Ammon's horn (tissue), 1 donor: Measurements from ENCODE around the gene DNAJB8.

Experiments used
- DNase-seq: peaks from one replicate; pipeline ENCODE4 v3.0.0-alpha.2; 2016; ENCODE audit warnings: low spot score

DNAJB8 gene

DNA sequence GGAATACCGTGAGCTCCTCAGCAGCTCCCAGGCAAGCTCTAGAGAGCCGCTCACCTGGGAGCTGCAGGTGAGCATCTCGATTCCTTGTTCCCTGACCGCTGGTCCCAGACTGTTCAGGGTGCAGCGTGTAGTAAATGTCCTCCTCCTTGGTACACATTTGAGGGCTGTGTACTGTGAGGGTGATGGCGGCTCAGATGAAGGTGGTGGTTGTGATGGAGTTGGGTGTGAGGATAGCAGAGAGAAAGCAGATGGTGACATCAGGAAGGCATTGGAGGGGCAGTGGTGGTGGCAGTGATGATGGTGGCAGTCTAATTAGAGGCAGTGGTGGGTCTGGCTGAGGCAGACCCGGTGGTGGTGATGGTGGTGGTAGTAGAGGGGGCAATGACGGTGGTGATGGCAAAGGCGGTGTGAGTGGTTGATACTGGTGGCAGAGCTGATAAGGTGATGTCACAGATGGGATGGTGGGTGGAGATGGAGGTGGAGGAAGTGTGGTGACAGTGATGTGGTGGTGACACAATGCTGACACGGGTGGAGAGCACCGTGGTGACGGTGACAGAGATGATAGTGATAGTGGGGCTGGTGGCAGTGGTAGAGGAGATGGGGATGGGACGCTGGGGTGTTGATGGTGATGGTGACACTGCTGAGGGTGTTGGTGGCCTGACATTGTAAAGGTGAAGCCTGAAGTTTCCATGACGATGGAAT lies at the start of gene DNAJB8:
Gene DNAJB8, minus strand, starts transcription at position 51 of the 702 bp plus-strand sequence. CDS start 3,645 bp downstream, outside the sequence.
- no peak for DNase-seq

DNA sequence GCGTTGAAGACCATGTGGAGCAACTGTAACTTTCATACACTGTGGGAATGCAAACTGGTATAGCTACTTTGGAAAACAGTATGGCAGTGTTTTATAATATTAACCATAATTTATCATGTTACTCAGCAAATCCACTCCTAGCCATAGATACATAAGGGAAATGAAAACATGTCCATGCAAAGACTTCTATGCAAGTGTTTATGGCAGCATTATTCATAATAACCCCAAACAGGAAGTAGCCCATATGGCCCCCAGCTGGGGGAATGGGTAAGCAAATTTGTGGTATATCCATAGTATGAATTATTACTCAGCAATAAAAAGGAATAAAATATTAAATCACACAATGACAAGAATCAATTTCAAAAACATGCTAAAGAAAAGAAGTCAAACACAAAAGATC lies 49.3 kb upstream of the DNAJB8 start:
- DNase-seq: no peak

DNA sequence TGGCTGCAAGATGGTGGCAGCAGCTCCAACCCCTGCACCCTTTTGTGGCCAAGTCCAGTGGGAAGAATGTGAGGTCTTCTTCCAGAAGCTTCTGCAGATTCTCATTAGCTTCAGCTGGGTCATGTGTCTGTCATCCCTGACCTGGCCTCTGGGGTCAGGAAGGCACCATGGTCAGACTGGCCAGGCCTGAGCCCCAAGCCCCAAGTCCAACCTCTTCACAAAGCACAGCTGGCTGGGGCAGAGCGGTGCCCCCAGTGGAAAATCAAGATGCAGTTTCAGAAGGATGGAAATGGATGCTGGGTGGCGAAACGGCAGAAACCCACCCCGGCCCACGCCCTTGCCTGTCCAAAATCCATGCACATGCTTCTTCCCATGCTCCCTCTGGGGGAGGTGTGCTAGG lies 42.2 kb upstream of the DNAJB8 start:
- DNase-seq: peak; percentile 0

DNA sequence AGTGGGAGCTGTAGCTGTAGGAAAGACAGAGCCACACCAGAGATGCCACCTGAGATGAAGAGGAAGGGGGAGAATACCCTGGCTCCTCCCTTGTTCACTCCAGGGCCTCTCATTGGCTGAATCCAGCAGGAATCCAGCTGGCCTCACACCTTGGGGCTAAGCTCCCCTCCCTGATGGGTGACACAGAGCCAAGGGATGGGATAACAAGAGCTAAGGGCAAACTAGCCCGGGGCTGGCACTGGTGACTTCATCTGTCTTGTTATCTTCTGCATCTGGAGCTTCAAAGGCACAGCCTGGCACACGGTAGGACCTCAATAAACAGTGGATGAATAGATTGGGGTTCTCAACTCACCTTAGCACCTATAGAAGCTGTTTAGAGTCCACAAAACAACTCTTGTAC lies 40.1 kb upstream of the DNAJB8 start:
- no peak for DNase-seq

DNA sequence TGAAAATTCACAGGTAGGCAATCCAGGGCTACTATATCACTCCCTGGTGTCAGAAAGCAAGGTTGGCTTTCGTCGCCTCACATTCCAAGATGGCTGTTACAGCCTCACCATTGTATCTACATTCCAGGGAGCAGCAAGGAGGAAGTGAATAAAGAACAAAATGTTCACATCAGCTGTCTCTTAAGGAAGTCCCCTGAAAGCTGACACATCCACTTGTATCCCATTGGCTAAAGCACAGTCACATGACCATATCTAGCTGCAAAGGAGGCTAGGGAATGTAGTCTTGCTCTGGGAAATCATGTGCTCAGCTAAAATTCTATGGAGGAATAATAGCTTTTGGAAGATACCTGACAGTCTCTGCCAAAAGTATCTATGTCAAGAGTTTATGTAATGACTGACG lies 39.1 kb upstream of the DNAJB8 start:
- no peak for DNase-seq

DNA sequence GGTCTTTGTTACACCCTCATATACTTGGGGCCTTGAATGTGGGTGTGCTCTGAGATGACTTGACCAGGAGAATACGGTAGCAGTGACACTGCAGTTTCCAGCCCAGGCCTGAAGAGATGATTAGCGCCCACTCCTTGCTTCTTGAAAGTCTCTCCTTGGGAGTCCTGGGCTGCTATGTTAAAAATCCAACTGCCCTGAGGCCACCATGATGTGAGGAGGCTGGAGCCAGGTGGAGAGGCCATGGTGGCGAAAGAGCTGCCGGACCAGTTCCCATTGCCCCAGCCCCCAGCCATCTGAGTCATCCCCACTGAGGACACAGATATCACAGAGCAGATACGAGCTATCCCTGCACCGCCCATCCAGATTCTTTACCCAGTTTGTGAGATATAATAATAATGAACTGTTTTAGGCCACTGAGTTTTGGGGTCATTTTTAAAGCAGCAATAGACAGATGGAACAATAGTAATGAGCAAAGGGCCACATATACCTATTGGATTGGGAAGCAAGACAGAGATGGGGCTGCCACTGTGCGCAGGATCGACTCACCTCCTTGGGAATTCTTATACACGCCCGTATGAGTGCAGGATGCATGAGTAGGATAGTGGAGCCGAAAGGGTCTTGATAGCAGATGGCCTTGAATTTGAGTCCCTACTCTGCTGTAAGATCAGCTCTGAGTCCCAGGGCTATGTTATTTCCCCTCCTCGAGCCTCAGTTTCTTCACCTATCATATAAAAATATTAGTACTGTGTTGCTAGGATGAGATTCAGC lies 38.5 kb upstream of the DNAJB8 start:
- no peak for DNase-seq

DNA sequence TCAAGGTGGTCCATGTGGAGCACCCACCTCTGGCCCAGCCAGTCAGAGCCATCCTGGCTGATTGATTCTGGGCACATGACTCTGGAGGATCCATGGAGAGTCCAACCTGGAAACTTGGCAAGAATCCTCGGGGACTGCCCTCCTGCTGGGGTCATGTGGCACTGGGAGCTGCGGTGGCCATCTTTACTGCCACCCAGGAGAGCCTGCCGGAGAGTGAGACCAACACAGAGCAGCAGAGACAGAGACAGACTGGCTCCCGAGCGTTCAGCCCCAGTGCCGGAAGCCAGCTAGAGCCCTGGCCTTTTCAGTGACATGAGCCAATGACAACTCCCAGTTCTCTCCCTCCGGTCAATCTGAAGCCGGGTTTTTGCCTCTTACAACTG lies 37.8 kb upstream of the DNAJB8 start:
- no peak for DNase-seq

DNA sequence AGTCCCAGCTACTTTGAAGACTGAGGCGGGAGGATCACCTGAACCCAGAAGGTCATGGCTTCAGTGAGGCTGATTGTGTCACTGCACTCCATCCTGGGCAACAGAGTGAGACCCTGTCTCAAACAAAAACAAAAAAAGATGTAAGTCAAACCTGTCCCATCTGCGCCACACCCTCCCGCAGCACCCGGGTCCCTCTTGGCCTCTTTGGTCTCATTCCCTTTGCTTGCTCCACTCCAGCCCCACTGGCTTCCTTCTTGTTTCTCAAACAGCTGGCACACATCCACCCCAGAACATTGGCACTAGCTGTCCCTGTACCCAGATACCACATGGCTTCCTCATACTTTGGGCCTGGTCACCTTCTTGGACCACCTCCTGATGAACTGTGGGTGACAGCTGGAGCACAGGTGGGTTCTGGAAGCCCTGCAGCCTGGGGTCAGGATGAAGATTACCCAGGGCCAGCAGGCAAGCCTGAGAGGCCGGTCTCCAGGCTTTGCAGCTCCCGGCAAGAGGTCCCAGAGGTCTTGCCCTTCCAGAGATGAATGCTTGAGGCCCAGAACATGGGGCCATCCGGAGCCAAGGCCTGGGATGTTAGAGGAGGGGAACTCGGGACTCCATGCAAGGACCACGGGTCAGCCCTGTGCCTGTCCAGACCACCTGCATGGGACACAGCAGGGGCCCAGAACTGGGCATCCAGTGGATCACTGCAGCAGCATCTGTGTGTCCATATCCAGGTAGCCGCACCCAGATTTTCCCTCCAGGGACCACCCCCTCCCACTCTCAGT lies 37.3 kb upstream of the DNAJB8 start:
- no peak for DNase-seq

DNA sequence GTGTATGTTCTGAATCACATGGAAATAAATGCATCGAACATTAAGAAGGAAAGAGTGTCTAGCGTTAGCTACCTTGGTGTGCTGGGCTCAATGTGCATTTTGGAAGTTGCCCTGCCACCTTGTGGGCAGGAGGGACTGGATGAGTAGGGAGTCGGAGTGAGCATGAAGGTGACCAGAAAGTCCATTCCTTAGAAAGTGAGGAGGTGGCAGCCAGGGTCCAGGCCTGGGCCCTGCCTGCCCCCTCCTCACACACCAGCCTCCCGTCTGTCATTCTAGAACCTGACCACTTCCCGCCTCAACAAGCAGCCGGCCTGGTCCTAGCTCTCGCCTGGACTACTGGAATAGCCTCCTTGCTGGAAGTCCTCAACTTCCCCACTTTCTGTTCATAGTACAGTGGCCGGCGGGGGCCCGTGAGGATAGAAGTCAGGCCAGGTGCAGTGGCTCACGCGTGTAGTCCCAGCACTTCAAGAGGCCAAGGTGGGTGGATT lies 36.5 kb upstream of the DNAJB8 start:
- no peak for DNase-seq

DNA sequence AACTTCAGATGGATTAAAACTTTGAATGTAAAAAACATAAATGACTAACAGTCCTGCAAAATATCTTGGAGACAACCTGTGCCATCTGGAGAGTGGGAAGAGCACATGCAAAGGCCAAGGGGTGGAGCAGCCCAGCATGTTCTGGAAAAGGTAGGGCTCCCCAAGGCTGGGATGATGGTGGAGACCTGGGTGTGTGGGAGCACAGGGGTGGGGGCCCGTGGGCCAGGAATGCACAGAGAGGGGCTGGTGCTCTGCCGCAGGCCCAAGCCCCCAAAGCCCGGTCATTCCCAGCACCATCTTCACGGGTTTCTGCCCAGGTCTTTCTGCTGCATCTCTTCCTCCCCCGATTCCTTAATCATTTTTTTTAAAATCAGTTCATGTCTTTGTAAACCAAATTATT lies 36.0 kb upstream of the DNAJB8 start:
- no peak for DNase-seq

DNA sequence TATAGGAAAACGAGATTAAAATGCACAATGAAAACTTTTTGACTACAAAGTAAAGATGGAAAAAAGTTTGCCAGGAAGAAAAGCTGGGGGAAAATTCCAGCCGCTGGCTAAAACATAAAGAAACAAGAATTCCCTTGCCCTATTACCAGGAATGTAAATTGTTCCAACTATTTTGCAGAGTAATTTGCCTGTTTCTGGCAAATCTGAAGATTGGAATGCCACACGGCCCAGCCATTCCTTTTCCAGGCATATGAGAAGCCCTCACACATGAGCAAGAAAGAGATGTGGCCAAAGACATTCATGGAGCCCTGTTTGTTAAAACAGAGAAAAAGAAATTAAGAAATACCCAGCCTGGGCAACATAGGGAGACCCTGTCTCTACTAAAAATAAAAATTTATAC lies 34.7 kb upstream of the DNAJB8 start:
- no peak for DNase-seq

DNA sequence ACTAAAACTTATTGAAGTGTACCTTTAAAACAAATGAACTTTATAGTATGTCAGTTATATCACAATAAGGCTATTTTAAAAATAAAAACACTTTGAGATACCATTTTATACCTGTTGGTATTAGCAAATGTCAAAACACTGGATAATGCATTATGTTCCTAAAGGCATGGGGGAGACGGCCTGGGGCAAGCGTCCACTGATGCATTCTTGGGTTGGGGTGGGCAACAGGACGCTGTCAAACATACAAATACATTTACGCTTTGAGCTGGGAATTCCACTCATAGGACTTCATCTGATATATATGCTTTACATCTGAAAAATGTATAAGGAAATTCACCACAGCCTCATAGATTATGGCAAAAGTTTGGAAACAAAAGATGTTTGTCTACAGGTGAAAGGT lies 33.9 kb upstream of the DNAJB8 start:
- no peak for DNase-seq

DNA sequence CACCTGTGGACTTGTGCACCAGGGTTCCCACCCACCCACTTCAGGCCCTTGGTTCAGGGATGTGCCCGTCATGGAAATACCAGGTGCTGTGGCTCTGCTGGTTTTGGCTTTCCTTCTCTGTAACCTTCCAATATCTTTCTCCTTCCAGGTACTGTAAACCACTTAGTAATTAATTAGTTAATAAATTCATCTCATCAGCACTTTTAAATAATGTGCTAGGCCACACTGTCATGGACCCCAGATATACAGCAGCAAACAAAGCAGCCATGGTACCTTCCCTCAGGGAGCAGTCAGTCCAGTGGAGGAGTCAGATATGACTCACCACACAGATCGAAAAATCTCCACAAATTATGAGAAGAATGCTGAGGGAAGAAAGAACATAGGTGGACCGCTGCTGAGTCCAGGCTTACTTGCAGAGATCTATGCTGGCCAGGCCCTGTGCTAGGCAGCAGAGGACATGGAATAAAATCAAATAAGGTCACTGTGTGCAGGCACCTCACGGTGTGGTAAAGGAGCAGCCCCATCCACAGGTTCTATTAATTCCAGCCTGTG lies 33.1 kb upstream of the DNAJB8 start:
- no peak for DNase-seq

DNA sequence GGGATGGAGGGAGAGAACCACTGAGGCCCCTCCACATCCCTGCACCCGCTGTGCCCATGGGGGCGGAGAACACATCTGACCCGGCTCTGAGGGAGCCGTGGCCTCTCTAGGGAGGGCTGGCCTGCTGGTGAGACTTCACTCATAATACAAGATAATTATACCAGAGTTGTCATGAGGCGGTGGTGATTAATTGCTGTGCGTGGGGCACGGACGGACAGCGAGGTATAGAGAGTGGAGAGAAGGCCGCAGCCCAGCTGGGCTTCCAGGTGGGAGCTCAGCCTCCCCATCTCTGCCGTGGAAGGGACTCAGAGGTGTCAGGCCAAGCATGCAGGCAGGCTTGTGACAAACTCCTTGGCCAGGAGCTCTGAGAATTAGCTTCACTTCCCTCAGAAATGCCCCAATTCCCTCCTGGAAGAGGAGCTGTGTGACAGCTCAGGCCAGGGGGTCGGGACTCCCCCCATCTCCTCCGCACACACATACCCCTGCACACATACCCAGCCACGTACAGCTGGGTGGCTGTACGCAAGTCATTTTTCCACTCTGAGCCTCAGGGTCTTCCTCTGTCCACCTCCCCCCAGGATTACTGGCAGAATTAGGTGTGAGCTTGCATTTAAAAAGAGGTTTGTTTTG lies 32.3 kb upstream of the DNAJB8 start:
- no peak for DNase-seq

DNA sequence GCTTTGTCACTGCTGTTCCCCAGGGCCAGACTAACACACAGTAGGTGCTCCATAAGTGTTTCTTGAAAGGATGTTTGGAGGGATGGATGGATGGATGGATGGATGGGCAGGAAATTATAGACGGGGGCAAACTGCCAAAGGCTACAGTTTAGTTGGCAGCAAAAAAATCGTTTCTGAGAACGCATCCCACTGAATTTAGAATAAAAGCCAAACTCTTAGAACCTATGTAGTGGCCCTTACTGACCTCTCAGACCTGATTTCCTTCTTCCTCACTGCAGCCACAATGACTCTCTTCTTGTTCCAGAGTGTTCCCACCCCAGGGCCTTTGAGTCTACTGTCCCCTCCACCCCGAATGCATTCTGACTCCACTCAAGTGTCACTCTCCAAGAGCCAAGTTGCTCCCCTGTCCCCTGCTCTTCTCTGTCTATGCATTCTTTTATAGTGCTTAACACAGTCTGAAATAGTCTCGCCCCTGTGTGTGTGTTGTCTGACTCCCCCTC lies 31.5 kb upstream of the DNAJB8 start:
- DNase-seq: no peak

DNA sequence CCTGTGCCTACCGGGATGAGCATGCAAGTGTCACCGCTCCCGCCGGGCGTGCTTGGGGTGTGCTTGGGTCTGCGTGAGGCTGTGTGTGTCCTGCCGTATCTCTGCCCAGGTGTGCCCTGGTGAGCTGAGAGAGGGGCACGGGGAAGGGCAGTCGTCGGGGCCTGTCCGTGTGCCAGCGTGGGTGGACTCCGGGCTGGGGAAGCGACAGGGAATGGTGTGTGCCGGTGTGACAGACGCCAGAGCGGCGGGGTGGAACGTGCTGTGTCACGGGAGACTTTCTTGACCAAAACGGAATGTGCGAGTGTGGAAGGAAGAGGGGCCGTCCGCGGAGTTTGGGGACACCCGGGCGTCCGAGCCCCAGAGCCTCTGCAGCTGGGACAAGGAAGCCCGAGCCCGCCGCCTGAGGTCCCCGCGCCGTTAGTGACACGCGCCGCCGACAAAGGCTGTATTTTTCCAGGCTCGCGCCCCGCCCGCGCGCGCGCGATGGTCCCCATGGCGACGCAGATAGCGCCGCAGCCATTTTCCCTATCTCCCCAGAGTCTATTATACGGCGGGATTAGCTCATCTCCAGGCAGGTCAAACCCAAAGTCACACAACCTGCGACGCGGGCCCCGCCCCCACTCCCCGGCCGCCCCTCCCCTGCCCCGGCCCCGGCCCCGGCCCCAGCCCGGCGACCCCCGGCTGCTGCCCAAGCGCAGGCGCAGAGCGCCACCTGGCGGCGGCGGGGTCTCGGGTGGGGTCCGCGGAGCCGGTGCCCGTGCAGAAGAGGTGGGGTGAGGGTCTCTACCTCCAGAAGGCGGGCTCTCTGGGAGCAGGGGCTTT lies 30.8 kb upstream of the DNAJB8 start:
- peak; percentile 79 for DNase-seq

DNA sequence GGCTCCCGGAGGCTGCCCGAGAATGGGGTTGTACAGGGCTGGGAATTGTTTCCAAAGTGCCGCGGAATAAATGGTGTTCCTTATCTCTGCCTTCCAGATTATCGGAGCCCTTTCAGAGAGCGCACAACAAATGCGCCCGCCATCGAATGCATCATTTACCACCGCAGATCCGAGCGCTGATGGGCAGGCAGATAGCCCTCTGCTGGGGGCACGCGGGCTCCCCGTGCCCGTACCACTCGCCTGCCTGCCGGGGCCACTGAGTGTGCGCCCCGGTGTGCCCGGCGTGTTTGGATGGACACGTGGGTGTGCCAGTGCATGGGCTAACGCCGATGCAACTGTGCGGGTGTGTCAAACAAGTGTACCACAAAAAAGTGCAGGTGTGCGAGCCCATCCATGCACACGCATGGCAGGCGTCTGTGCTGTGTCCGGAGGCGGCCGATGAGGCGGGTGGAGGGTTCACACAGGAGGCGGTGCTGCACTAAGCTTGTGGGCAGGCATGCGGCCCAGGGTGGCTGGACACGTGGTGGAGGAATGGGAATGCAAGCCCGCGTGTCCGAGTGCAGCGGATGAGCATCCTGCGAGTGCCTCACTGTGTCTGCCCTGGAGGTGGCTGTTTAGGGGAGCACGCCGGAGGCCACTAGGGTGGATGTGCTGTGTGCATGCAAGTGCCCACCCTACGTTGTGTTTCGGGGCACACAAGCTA lies 30.1 kb upstream of the DNAJB8 start:
- DNase-seq: peak; percentile 29

DNA sequence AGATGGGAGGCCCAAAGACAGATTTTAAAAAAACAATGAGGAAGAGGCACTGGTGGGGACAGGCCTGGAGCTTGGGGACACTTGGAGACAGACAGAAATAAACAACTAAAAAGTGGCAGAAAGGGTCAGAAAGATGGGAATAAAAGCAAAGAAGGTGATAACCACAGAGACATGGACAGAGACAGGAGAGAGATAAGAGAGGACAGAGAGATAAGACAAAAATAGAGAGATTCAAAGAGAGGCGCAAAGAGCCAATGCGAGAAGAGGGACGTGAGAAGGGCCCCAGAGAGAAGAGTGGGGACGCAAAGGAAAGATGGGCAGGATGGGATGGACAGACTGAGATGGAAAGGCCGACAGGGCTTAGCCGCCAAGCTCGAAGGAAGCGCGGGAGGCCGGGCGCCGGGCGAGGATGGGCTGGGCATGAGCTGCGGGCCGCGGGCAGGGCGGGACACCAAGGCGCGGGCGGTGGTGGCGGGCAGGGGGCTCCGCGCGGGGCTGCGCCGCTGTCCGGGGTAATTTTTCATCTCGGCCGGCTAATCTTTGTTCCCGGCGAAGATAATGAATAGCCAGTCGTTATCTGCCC lies 29.4 kb upstream of the DNAJB8 start:
- no peak for DNase-seq

DNA sequence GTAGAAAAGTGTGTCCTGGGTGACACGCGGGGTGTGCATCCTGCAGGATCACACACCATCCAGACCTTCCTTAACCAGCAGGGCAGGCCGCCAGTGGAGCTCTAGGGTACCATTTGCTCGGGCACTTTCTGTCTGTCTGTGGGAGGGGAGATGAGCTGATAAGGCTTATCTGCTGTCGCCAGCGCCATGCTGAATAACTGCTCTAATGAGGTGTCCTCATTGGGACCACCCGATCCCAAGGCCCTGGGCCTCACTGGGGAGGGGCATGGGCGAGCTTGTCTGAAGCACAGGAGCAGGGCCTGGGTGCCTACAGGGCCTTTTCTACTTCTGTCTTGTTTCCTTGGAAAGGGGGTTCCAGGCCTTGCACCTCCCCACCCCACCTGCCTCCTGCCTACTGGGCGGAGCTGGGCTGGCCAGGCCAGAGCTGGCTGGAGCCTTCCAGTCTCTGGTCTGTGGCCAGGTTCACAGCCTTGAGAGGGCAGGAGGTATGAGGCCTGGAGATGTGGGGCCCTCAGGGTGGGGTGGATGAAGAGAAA lies 28.8 kb upstream of the DNAJB8 start:
- DNase-seq: no peak

DNA sequence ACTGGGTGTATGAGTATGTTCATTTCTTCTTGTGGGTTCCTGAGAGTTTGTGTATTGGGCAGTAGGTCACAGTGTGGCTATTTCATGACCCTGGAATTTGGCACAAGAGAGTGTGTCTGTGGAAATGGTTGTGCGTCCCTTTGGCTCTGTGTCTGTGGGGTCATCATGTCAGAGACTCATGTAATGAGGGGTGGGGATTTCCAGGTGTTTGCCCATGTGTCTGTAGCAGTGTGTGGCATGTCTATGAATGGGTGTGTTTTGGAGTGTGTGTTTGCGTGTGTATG lies 27.6 kb upstream of the DNAJB8 start:
- DNase-seq: no peak
